Measurements from ENCODE around the gene SLC22A4.

GRCh38 chr5:132391870-132392269 is 97.7 kb downstream of the SLC22A4 start:
- TF ChIP-seq CTCF (IDR thresholded peaks at IDR 0.05; ENCODE audit: low read length) (no peak), EZH2 (optimal IDR thresholded peaks at IDR 0.05; ENCODE audit: low read depth, low read length) (no peak), EZH2phosphoT487 (IDR thresholded peaks at IDR 0.05; ENCODE audit: low read length) (no peak)

All from MM.1S (cell line).